KG1 (cell line): ENCODE results near the gene ACOXL.

Experiments
- DNase-seq: peaks from one replicate; lab custom pipeline; 2025; lab: John Stamatoyannopoulos, UW

The ACOXL gene

DNA sequence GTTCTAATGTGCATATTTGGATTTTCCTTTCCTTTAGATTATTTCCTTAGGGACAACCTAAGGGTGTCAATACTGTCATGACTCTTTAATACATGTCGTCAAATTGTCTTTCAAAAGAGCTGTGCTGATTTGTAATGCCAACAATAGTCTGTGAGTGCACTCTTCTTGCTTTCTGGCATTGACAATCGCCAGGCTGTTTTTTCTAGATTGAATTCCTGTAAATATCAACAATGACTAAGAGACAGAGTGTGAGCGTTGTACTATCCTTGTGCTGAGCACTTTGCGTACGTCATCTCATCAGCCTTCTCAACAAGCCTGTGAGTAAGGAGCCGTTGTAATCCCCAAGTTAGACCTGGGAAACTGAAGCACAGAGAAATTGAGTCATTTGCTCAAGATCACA, 96.0 kb downstream of the ACOXL start:
- DNase-seq, result no peak

DNA sequence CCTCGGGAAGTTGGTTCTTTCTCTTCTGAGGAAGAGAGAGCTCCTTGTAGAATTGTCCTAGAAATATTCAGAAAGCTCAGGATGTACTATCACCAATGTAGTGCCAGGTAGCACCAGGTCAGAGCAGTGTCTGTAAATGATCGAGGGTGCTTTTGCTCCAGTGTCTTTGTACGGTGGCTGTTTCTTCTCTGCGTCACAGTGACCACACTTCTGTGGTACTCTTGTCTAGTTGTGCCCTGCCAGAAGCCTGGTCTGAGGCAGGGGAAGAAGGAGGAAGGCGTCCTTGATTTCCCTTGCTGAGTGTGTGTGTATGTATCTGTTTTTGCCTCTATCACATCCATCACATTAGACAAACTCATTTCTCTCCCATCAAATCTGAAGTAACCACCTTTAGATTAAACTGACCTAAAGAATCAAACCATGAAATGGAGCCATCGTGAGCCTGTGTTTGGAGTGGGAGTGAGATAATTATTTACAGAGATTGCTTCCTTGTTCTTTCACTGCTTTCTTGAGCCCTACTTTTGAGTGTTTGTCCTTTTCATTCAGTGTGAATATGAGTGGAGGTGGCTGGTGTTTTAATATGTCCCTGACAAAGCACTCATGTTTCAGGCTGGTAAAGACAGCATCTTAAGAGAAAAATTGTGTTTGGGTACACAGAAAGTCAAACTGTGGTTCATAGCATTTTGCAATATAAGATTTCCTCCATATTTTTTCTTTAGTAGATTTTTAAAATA, 97.2 kb downstream of the ACOXL start:
- no peak for DNase-seq

DNA sequence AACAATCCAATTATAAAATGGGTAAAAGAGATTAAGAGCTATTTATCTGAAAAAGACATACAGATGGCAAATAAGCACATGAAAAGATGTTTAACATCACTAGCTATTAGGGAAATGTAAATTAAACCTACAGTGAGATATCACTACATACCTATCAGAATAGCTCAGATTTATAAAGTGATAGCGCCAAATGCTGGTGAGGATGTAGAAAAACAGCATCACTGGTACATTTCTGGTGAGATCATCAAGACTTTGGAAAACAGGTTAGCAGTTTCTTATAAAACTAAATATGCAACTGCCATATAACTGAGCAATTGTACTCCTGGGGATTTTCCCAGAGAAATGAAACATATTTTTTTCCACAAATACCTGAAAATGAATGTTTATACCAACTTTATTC, 100.4 kb downstream of the ACOXL start:
- DNase-seq, result no peak

DNA sequence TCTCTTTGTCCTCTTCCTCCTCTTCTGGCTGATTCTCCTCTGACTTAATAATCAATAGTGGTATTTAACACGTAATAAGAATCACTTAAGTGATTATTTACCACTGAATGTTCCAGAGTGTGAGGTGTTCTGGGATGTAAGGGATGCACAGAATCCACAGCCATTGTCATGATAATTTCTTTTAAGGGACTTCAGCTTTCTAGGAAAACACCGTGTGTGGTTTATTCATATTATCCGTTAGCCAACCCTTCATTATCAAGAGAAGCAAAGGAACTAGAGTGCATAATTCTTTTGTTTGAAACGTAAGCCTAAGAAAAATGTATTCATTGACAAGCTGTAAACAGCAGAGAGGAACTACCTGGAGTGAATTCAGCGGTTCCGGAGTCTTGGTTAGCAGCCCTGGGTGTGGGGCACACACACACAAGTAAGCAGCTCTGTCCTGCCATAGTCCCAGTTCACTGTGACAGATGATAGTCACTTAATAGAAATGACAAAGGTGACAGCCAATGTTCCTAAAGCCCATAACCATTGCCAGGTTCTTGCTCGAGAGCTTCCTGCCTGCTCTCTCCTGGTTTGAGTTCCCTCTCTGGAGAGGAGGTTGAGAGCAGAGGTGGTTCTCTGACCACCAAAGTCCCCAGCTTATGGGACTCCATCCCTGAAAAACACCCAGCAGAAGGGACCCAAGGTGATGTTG, 101.9 kb downstream of the ACOXL start:
- no peak for DNase-seq

DNA sequence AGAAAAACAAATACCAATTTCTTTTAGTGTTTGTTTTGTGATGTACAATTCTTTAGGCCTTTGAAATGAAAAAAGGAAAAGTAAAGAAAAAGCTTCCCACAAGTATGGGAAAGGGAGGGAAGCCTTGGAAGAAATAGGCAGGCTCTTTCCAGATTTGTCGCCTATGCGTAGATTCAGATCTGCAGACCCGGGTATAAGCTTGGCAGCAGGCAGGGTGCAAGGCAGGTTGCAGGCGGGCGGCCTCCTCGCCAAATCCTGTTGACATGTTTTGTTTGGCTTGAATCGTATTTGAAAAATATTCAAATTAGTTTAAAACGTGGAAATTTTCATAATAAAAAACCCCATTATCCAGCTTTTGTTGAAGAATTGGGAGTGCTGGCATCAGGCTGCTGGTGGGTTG, 104.3 kb downstream of the ACOXL start:
- no peak for DNase-seq

DNA sequence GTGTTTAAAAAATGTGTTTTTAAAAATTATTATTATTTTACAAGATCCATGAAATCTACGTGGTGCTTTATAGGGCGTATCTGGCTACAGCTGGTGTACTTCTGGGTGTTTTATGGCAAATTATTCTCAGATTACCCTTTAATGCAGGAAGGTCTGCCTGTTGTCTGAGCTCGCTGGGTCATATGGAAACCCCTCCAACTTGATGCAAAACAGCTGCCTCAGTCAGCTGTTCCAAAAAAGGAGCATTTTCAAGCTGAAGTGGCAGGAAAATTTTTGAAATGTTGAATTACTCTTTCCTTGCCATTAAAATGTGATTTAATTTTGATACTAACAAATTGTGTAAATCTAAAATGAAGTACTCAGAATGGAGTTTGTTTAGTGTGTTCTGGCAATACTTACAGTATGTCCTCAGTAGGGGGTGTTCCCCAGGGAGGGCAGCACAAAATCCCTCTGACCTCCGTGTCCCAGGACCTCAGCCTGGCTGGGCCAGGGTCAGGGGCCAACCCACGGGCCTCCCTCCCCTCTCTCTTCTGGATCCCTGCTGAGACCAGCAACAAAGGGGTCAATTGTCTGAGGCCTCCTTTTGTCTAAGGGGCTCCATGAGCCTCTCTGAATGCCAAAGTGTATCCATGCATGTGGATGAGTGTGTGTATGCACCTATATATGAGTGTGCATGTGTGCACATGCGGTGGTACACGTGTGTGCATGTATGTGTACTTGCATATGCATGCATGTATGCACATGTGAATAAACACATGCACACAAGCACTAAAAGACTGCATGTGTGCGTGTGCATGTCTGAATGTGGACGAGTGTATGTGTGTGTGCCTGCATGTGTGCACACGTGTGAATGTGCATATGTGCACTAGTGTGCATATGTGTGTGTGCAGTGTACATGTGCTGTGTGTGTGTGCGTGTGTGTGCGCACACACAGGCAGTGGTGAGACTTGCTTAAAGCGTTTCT, 105.4 kb downstream of the ACOXL start:
- no peak for DNase-seq

DNA sequence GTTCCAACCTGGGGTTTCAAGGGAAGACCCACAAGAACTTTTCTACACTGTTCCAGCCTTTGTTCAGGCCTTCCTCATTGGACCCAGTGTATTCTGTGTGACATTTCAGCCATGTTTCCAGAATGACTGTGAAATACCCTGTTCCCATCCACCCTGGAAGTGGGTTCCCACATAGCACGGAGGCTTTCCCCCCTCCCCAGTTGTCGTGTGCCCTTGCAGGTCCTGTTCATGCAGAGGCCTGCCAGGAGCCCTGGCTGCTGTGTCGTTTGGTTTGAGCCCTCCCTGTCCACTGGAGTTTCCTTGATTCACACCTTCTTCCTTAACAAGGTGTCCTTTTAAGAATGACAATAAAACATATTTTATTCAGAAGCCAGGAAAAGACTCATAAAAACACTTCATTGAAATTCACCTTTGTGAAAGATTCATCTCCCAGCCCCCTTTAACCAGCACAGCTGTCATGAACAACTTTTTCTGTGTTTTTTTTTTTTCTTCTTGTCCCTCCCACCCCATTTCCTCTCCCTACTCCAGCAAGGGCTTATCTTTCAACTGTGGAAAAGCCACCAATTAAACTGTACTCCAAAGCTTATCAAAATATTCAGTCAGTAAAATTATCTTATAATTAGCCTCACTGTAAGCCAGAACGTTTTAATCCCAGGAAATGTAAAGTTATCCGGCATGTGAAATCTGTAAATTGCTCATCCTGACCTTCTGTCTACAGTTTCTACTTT, 106.4 kb downstream of the ACOXL start:
- no peak for DNase-seq

DNA sequence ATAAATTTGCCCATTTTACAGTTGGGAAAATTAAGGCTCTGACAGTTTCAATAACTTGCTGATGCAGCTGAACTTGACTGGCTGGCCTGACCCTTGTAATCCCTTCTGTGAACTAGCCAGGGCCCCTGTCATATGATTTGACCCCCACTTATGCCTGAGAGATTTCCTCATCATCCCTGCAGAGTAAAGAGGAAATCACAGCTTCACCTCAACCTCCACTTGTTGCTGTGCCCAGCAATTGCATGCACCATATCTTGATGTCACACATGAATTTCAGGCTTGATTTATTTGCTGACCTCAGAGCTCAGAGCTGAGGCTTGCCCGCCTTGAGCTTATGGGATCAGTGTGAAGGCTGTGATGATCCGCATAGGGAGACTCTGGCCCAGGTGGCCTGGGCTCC, 108.1 kb downstream of the ACOXL start:
- DNase-seq, result no peak

DNA sequence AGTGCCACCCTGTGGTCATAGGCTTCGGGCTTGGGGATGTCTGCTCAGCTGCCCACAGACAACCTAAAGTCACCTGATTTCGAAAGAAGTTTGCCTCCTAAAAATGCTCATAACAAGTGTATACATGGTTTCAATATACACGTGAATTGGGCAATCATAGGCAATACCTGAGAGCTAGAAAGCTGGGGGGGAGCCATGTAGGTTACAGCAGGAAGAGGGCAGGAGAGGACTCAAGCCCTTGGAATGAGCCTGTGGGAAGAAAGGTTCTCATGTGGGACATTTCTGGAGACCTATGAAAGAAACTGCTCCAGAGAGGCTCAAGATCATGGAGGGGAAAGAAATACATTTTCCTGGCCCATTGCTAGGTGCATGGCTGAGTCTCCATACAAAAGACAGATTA, 109.7 kb downstream of the ACOXL start:
- no peak for DNase-seq

DNA sequence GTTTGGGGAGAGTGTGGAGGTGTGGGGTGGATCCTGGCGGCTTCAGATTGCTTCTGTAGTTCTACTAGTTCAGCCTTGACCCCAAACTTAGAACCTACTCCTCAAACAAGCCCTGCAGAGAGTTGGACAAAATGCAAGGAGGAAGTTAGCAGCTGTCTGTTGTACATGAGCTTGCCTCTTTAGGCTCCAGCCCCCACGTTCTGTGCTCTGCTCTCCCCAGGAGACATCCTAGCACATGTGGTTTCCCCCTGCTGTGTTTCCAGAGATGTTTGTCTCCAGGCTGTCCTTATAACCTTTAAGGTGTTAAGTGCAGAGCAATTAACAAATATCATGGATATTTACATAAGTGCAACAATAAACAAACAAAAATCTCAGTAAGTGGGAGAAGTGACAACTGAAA, 111.1 kb downstream of the ACOXL start:
- no peak for DNase-seq

DNA sequence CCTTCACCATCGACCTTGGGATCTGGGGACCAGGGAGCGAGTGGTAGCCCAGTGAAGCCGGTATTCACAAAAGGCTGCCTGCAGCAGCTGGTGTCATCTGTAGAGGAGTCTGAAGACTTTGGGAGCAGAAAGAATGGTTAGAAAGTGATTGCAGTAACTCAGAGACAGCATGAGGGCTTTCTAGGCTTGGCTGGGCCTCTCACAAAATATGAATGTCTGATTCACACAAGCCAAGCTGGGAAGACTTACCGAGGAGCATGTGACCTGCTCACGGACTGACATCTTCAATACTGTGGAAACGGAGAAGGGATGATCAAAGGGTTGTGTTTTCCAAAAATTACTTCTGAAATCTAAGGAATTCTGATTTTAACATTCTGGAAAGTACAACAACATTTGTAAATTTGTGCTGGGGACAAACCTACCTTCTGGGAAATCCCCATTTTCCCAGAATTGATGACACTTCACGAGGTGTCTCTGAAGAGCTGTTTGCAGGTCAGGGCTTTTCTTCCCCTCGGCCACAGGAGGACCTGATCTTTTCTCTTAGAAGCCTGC, 111.7 kb downstream of the ACOXL start:
- DNase-seq, result no peak

DNA sequence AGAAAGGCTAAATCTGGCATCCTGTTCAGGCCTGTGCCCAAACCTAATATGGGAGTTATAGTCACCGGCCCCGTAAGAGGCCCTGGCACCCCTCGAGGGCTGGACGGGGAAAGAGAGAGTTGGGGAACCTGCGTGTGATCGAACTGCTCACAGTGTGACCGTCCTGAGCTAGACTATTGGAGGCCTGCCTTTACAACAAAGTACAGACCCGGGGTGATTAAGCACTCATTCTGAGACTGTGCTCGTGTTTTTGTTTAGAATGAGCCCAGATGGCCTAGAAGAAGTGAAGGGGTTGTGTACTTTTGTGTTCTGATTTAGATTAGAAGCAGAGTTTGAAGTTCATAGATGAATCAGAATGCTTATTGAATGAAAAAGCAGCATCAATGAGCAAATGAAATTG, 115.3 kb downstream of the ACOXL start:
- no peak for DNase-seq

DNA sequence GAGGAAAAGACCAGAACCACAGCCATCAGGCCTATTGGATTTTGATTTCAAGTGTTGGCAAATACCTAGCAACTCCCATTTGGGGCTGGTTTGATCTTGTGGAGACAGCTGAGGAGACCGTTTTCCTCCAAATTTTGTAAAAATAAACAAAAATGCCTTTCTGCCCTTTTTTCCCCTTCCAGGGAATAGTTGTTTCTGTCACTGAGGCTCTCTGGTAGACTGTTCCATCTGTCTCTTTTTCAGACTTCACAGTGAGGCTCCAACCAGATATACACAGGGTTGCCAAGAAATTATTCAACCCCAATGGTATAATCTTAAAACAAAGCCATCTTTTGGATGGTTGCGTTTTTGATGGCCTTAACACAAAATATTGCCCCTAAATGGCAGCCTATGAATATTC, 115.7 kb downstream of the ACOXL start:
- no peak for DNase-seq

DNA sequence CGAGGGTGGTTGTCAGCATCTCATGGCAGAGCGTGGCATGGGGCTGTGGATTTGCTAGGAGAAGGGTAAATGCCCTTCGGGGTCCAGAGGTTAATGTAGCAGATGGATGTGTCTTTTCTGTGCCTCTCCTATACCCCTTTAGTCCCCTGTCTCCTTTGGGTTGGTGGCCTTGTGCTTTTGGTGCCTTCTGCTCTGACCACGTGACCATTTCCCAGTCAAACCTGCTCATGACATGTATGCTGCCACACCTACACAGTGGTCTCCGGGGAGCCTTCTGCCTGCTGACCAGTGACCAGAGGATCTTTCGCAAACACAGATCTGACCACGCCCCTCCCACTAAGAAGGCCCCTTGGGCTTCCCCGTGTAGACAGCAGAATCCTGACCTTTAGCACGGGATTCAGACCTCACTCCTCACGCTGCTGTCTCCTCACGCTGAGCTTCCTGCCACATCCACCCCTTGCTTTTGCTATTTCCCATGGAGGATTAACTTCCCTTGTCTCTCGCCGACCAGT, 116.2 kb downstream of the ACOXL start:
- no peak for DNase-seq

DNA sequence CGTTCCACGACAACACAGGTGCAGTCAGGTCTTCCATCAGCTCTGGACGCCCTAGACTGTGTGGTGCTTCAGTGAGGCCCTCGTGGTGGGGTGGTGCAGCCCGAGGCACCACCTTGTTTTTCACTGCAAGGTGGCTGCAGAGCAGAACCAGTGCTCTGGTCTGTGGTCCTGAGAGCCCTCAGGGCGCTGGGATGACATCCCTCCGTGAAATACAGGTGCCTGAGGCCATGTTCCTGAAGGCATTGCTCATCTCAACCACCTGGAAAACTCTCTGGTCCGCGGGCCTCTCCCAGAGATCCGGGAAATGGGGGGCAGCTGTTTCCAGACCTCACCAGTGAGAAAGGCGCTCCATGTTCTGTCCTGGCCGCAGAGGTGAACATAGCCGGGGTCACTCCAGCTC, 119.2 kb downstream of the ACOXL start:
- DNase-seq, result no peak

DNA sequence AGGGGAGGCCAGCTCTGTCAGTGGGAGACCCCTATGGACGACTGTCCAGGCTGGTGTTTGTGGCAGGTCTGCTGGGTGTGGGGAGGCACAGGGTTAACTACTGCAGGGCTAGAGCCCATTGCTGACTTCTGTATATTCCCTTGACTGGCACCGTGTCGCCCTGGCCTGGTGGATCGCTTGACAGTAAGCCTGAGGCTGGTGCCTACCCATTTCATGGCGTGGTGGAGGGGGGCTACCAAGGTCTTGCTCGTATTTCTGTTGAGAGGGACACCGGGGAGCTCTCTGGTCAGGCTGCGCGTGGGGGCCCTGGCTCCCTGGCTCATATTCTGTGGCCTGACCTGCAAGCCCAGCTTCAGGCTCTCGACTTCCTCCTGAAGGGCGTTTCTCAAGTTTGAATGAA, 119.7 kb downstream of the ACOXL start:
- no peak for DNase-seq

DNA sequence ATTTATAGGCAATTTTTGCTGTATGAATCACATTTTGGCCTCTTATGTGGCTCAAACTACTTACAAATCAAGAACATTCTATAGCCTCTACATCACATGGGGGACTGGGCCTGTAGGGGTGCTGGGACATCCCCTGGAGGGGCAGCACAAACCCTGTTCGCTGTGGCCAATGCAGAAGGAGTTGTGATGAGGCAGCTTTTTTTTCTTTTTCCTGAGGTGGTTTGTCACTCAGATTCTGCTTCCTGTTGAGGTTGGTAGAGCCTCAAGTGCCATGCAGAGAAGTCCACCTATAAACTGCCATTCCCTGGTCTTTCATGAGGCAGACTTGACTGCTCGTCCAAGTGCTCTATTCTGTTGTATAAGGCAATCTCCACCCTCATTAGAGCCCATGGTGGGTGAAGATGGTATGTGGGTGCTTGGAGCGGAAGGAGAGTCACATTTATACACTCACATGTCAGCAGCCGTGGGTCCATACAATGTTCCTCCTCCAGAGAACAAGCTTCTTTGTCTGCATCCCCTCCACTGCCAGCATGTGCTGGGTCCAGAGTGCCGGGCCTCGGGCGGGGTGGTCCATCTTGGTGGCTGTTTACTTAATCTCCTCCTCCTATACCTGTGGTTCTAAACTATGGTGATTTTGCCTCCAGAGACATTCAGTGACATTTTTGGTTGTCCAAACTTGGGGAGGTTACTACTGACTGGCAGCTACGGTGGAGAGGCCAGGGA, 120.3 kb downstream of the ACOXL start:
- DNase-seq, result no peak

DNA sequence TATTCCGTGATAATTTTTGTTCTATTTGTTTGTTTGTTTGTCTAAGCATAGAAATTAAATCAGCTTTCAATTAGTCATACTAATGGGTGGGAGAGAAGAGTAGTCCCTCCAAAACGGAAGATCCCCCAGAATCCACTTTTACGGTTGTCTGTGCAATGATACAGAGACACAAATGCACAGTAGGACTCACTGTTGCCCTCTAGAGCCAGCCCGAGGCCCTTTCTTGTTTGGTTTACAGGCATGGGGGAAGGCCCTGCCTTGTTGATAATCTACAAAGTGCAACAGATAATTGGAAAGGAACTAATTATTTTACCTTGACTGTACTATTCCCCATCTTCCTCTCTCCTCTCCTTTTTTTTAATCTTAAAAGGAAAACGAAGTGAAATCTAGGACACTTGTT, 121.1 kb downstream of the ACOXL start:
- DNase-seq, result no peak

DNA sequence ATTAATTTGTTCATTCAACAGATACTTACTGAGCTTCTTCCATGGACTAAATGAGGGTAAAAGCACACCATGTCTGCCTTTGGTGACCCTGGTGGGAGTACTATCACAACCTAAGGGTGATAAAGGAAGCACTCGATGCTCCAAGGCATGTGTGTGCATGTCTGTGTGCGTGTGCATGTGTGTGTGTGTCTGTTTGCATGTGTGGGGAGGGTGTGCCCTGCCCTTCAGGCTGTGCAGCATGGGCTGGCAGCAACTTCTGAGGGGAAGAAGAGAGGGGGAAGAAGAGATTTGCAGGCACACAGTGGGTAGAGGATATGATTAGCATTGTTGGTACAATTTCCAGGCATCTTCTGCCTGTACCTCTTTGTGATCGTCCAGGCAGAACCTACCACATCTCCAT, 121.6 kb downstream of the ACOXL start:
- DNase-seq, result no peak

DNA sequence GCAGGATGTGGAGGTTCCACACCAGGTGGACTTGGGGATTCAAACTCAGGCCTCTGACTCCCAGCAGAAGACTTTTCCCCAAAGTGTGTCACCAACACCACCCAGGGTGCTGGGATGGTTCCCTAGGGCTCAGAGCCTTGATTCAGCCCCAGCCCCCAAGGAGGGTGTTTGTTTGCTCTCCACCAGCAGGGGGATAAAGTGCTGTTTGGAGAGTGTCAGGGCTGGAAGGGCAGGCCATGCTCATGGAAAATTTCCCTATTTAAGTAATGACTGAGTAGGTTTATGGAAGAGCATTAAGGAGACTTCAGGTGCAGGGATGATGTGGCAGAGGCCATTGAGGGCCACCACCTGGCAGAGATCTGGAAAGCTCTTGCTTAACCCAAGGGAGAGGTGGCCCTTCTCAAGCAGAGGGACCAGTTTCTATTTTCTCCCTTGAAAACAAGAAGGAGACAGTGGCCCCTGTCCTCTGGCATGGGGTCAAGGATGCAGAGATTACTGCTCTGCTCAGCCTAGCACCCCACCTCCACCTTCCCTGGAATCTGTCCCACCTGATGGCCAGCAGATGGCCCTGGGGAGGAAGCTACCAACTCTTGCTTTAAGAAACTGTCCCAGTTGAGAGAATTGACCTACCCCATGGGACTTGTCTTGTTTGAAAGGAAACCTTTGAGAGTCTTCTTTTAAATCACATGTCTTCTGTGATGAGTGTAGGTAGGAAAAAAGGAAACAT, 122.1 kb downstream of the ACOXL start:
- DNase-seq, result no peak
